PFSK-1 (cell line): Measurements from ENCODE around the gene C5orf34.

Experiments
- FOXP2 ChIP-seq: optimal IDR thresholded peaks from 2 replicates; pipeline ENCODE3; 2011; ENCODE audit warnings: borderline replicate concordance, control low read depth, inconsistent platforms; ENCODE audit not compliant: insufficient read depth; ENCODE audit errors: extremely low read length, extremely low read depth
- POLR2AphosphoS5 ChIP-seq: IDR thresholded peaks from 2 replicates; pipeline ENCODE4 v1.6.1; 2012; ENCODE audit warnings: low read depth, mild to moderate bottlenecking, control low read depth, low read length, moderate library complexity
- REST ChIP-seq, 2 experiments: IDR thresholded peaks; 2 replicates each; pipeline versions ENCODE4 v1.6.1 to v1.8.0; 2011 to 2012; ENCODE audit warnings: low read depth in 2 of 2, low read length in 2 of 2, control low read depth in 1 of 2, inconsistent platforms in 1 of 2, mild to moderate bottlenecking in 1 of 2, moderate library complexity in 1 of 2; ENCODE audit not compliant: insufficient read depth in 1 of 2
- SIN3A ChIP-seq: IDR thresholded peaks from 2 replicates; pipeline ENCODE4 v1.6.1; 2012; ENCODE audit warnings: mild to moderate bottlenecking, low read length, moderate library complexity, borderline replicate concordance; ENCODE audit not compliant: insufficient read depth
- TAF1 ChIP-seq: IDR thresholded peaks from 2 replicates; pipeline ENCODE4 v1.6.1; 2012; ENCODE audit warnings: low read length, control low read depth, borderline replicate concordance; ENCODE audit not compliant: insufficient read depth

Gene C5orf34

GRCh38 chr5:43551731-43552130 is 36.8 kb upstream of the C5orf34 start:
- TF ChIP-seq REST (IDR thresholded peaks at IDR 0.05; ENCODE audit: insufficient read depth in 1 of 2, low read depth in 2 of 2, low read length in 2 of 2): no peak

GRCh38 chr5:43548358-43548757 is 33.4 kb upstream of the C5orf34 start:
- TF ChIP-seq FOXP2 (no peak), SIN3A (no peak), POLR2AphosphoS5 (no peak), REST (IDR thresholded peaks at IDR 0.05; ENCODE audit: insufficient read depth in 1 of 2, low read depth in 2 of 2, low read length in 2 of 2) (no peak), TAF1 (no peak)

GRCh38 chr5:43547532-43547931 is 32.6 kb upstream of the C5orf34 start:
- TF ChIP-seq TAF1: no peak
- no peak for TF ChIP-seq SIN3A
- no peak for TF ChIP-seq REST (IDR thresholded peaks at IDR 0.05; ENCODE audit: insufficient read depth in 1 of 2, low read depth in 2 of 2, low read length in 2 of 2)
- TF ChIP-seq POLR2AphosphoS5: no peak
- TF ChIP-seq FOXP2: no peak

- no peak for TF ChIP-seq SIN3A
- TF ChIP-seq FOXP2: no peak
- TF ChIP-seq POLR2AphosphoS5: no peak
- no peak for TF ChIP-seq TAF1
- no peak for TF ChIP-seq REST (IDR thresholded peaks at IDR 0.05; ENCODE audit: insufficient read depth in 1 of 2, low read depth in 2 of 2, low read length in 2 of 2)
Observed at GRCh38 chr5:43543434-43543833, 28.5 kb upstream of the C5orf34 start.

GRCh38 chr5:43540746-43541145 is 25.8 kb upstream of the C5orf34 start:
- TF ChIP-seq SIN3A (no peak), REST (IDR thresholded peaks at IDR 0.05; ENCODE audit: insufficient read depth in 1 of 2, low read depth in 2 of 2, low read length in 2 of 2) (no peak), FOXP2 (no peak), POLR2AphosphoS5 (no peak), TAF1 (no peak)
